HUES6 (cell line): ENCODE measurements around the gene CCDC174.

ENCODE experiments used
- H3K27ac ChIP-seq: 2 replicates; pipeline ENCODE4 v1.7.0; 2013; ENCODE audit warnings: low read depth, mild to moderate bottlenecking, low read length, inconsistent platforms
- H3K27me3 ChIP-seq: 2 replicates; pipeline ENCODE4 v1.6.1; 2013; ENCODE audit warnings: low read length; ENCODE audit not compliant: control insufficient read depth, insufficient read depth
- H3K36me3 ChIP-seq: 2 replicates; pipeline ENCODE4 v1.6.1; 2013; ENCODE audit warnings: low read length; ENCODE audit not compliant: control insufficient read depth, insufficient read depth
- H3K4me1 ChIP-seq: 2 replicates; pipeline ENCODE4 v1.6.1; 2013; ENCODE audit warnings: low read length; ENCODE audit not compliant: control insufficient read depth, insufficient read depth
- H3K4me3 ChIP-seq: 2 replicates; pipeline ENCODE4 v1.5.1; 2013; ENCODE audit warnings: low read depth, low read length
- H3K9ac ChIP-seq: one replicate; pipeline ENCODE4 v1.6.1; 2013; ENCODE audit warnings: mild to moderate bottlenecking, low read length
- H3K9me3 ChIP-seq: 2 replicates; pipeline ENCODE4 v1.6.1; 2013; ENCODE audit warnings: low read depth, low read length; ENCODE audit not compliant: control insufficient read depth, insufficient read depth

CCDC174 gene

GRCh38 chr3:14684447-14684846 lies 32.9 kb downstream of the CCDC174 start:
- H3K9me3 ChIP-seq = peaks cover 11% of the 10 kb centered on the region
- no peaks in the 10 kb centered on the region for H3K4me1 ChIP-seq
- H3K4me3 ChIP-seq = no peak overlapping the region
- no peaks in the 10 kb centered on the region for H3K36me3 ChIP-seq
- H3K9ac ChIP-seq = no peak overlapping the region
- H3K27ac ChIP-seq = no peak overlapping the region
- no peaks in the 10 kb centered on the region for H3K27me3 ChIP-seq

DNA sequence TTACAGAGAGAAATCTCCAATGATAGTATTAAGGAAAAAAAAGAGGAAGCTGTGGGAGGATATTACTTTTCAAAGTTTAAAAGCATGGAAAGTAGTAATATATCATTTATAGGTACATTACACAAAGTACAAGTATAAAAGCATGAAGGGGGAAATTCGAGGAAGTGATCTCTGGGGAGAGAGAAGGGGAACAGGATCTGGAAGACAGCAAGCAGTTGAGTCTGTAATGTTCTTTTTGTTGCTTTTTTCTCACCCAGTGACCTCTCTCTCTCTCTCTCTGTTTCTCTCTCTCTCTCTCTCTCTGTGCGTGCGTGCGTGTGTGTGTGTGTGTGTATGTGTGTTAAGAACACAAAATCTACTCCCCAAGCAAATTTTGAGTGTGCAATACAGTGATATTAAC lies 33.6 kb downstream of the CCDC174 start:
- H3K4me1 ChIP-seq = no peaks in the 10 kb centered on the region
- H3K27me3 ChIP-seq = no peaks in the 10 kb centered on the region
- no peak overlapping the region for H3K27ac ChIP-seq
- no peak overlapping the region for H3K9ac ChIP-seq
- H3K9me3 ChIP-seq = peaks cover 4% of the 10 kb centered on the region
- H3K4me3 ChIP-seq = no peak overlapping the region
- H3K36me3 ChIP-seq = no peaks in the 10 kb centered on the region

DNA sequence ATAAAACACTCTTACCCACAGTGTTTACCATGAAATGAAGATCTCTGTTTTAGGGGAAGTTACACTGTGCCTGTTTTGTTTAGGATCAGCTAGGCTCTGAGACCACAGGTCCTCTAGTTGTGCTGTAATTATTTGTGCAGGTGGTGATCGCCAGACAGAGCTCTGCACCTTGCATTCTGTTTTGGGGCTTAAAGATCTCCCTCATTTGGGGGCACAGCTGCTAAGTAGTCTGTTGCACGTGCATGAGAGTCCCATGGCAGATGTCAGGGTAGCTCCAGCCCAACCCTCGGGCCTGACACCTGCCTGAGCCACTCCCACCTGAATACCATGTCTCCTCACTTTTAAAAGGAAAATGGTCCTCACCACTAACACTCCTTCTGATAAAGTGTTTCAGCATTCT lies 35.8 kb downstream of the CCDC174 start:
- Histone ChIP-seq H3K9ac (no peak overlapping the region), H3K4me3 (no peak overlapping the region), H3K4me1 (no peaks in the 10 kb centered on the region), H3K27me3 (no peaks in the 10 kb centered on the region), H3K9me3 (no peaks in the 10 kb centered on the region), H3K36me3 (no peaks in the 10 kb centered on the region), H3K27ac (no peak overlapping the region)

DNA sequence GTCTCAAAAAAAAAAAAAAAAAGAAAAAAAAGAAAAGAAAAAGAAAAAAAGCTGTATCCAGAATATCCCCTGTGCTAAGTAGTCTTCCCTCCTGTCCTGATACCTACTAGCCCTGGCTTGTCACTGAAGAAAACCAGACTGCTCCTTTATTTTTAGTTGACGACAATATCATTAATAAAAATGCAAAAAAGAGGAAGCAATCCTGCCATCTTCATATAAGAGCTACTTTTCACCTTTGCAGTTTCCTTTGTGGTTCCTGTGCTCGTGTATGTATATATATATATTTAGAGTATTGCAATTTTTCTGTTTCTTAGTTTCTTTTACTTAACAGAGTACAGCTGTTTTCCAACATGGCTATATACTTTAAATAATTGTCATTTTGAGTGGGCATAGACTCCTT lies 37.0 kb downstream of the CCDC174 start:
- Histone ChIP-seq H3K27me3 (no peaks in the 10 kb centered on the region), H3K4me3 (no peak overlapping the region), H3K9me3 (no peaks in the 10 kb centered on the region), H3K4me1 (no peaks in the 10 kb centered on the region), H3K27ac (no peak overlapping the region), H3K36me3 (no peaks in the 10 kb centered on the region), H3K9ac (no peak overlapping the region)

GRCh38 chr3:14689247-14689980 lies 37.9 kb downstream of the CCDC174 start:
- no peaks in the 10 kb centered on the region for H3K4me1 ChIP-seq
- H3K36me3 ChIP-seq = no peaks in the 10 kb centered on the region
- no peak overlapping the region for H3K4me3 ChIP-seq
- no peak overlapping the region for H3K27ac ChIP-seq
- H3K27me3 ChIP-seq = no peaks in the 10 kb centered on the region
- no peaks in the 10 kb centered on the region for H3K9me3 ChIP-seq
- no peak overlapping the region for H3K9ac ChIP-seq

GRCh38 chr3:14691239-14691638 lies 39.7 kb downstream of the CCDC174 start:
- no peaks in the 10 kb centered on the region for H3K36me3 ChIP-seq
- no peaks in the 10 kb centered on the region for H3K27me3 ChIP-seq
- H3K9ac ChIP-seq = no peak overlapping the region
- H3K9me3 ChIP-seq = no peaks in the 10 kb centered on the region
- H3K27ac ChIP-seq = no peak overlapping the region
- H3K4me1 ChIP-seq = no peaks in the 10 kb centered on the region
- H3K4me3 ChIP-seq = no peak overlapping the region

DNA sequence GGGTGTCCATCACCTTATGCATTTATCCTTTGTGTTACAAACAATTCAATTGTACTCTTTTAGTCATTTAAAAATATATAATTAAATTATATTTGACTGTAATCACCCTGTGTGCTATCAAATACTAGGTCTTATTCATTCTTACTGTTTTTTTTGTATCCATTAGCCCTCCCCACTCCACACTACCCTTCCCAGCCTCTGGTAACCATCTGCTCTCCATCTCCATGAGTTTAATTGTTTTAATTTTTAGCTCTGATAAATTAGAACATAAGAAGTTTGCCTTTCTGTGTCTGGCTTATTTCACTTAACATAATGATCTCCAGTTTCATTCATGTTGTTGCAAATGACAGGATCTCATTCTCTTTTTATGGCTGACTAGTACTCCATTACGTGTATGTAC lies 40.2 kb downstream of the CCDC174 start:
- no peaks in the 10 kb centered on the region for H3K4me1 ChIP-seq
- no peaks in the 10 kb centered on the region for H3K36me3 ChIP-seq
- H3K27me3 ChIP-seq = no peaks in the 10 kb centered on the region
- no peaks in the 10 kb centered on the region for H3K9me3 ChIP-seq
- no peak overlapping the region for H3K9ac ChIP-seq
- H3K27ac ChIP-seq = no peak overlapping the region
- H3K4me3 ChIP-seq = no peak overlapping the region

GRCh38 chr3:14698601-14699244 lies 47.2 kb downstream of the CCDC174 start:
- Histone ChIP-seq H3K4me3 (no peak overlapping the region), H3K27me3 (no peaks in the 10 kb centered on the region), H3K27ac (no peak overlapping the region), H3K4me1 (no peaks in the 10 kb centered on the region), H3K9ac (no peak overlapping the region), H3K9me3 (no peaks in the 10 kb centered on the region), H3K36me3 (no peaks in the 10 kb centered on the region)

DNA sequence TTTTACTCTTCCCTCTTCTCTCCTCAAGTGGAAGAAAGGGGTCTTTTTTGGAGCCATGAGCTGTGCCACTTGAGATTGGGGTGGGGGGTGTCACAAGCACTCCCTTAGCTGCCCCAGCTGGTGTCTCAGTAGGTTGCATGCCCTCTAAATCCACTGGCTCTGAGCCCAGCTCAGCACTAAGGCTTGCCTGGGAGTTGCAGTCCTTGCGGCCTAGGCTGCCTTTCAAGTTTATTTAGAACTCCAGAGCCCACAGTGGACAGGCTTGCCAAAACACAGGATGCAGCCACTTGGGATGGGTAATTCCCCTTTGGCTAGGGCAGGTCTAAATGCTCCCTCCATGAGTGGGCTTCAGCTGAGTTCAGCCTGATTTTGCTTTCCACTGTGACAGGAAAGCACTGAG lies 48.1 kb downstream of the CCDC174 start:
- Histone ChIP-seq H3K27ac (no peak overlapping the region), H3K4me3 (no peak overlapping the region), H3K36me3 (no peaks in the 10 kb centered on the region), H3K9me3 (no peaks in the 10 kb centered on the region), H3K27me3 (peaks cover 4% of the 10 kb centered on the region; the same call in 1 of the 2 replicates), H3K4me1 (no peaks in the 10 kb centered on the region), H3K9ac (no peak overlapping the region)

- no peaks in the 10 kb centered on the region for H3K4me1 ChIP-seq
- no peaks in the 10 kb centered on the region for H3K9me3 ChIP-seq
- no peak overlapping the region for H3K4me3 ChIP-seq
- no peaks in the 10 kb centered on the region for H3K36me3 ChIP-seq
- H3K27ac ChIP-seq = no peak overlapping the region
- H3K27me3 ChIP-seq = peaks cover 4% of the 10 kb centered on the region; the same call in 1 of the 2 replicates
- H3K9ac ChIP-seq = no peak overlapping the region
These were observed 49.3 kb downstream of the CCDC174 start for GRCh38 chr3:14700891-14701290.

- no peaks in the 10 kb centered on the region for H3K9me3 ChIP-seq
- no peaks in the 10 kb centered on the region for H3K36me3 ChIP-seq
- no peak overlapping the region for H3K27ac ChIP-seq
- no peak overlapping the region for H3K9ac ChIP-seq
- peaks cover 4% of the 10 kb centered on the region; the same call in 1 of the 2 replicates for H3K27me3 ChIP-seq
- no peak overlapping the region for H3K4me3 ChIP-seq
- H3K4me1 ChIP-seq = no peaks in the 10 kb centered on the region
These were observed 50.1 kb downstream of the CCDC174 start for GRCh38 chr3:14701676-14702075.
